Caco-2 (cell line): ENCODE results near the gene TMEM236. TPM values are rescaled to one million over a fixed set of nuclear protein-coding genes. Genes with fewer than 3 reads are reported as not detected.

ENCODE experiments used
- BruUV-seq: library from RNA; stranded (reverse); fragments of 400-500 nt; replicated peaks from 2 replicates; lab custom pipeline; 2021; lab: Mats Ljungman, UMichigan
- CTCF ChIA-PET: fragments of 300-600 bp; sonication (Branson Sonifier 250); formaldehyde crosslinking; loops from one replicate; lab custom pipeline; 2022; ENCODE audit warnings: antibody characterized with exemption; lab: Charles Lee
- POLR2A ChIA-PET: fragments of 300-600 bp; sonication (Branson Sonifier 250); formaldehyde crosslinking; loops from one replicate; lab custom pipeline; 2022; ENCODE audit warnings: antibody characterized with exemption; lab: Charles Lee
- DNase-seq, 2 experiments: peaks; one replicate each; pipeline versions ENCODE4 v3.0.0 to v3.0.0-alpha.2; 2020 to 2022
- H3K27me3 ChIP-seq: replicated peaks from 2 replicates; pipeline ENCODE4 v1.6.0; 2011; ENCODE audit warnings: low read length; ENCODE audit not compliant: control insufficient read depth, insufficient read depth
- H3K36me3 ChIP-seq: 2 replicates; pipeline ENCODE4 v1.5.1; 2011; ENCODE audit warnings: low read length; ENCODE audit not compliant: control insufficient read depth, insufficient read depth
- H3K4me1 ChIP-seq: fragments of 250-450 bp; sonication (Bioruptor Pico); 2 replicates; pipeline ENCODE4 v1.5.1; 2020; ENCODE audit warnings: mild to moderate bottlenecking
- H3K4me3 ChIP-seq: 2 replicates; pipeline ENCODE4 v1.5.1; 2011; ENCODE audit warnings: low read depth, mild to moderate bottlenecking, control low read depth, low read length
- H3K9me3 ChIP-seq: fragments of 250-450 bp; sonication (Bioruptor Pico); 2 replicates; pipeline ENCODE4 v1.5.1; 2020; ENCODE audit warnings: mild to moderate bottlenecking, moderate library complexity
- H3K27ac Mint-ChIP-seq: one replicate; pipeline ENCODE4 v1.8.0; 2022; ENCODE audit warnings: mixed read lengths; ENCODE audit not compliant: unreplicated experiment
- H3K27me3 Mint-ChIP-seq: one replicate; pipeline ENCODE4 v1.8.0; 2022; ENCODE audit warnings: mixed read lengths; ENCODE audit not compliant: insufficient read depth, unreplicated experiment
- H3K36me3 Mint-ChIP-seq: one replicate; pipeline ENCODE4 v1.8.0; 2022; ENCODE audit warnings: mild to moderate bottlenecking, mixed read lengths; ENCODE audit not compliant: insufficient read depth, unreplicated experiment
- H3K4me1 Mint-ChIP-seq: one replicate; pipeline ENCODE4 v1.8.0; 2022; ENCODE audit warnings: low read depth, mixed read lengths; ENCODE audit not compliant: unreplicated experiment
- H3K4me3 Mint-ChIP-seq: one replicate; pipeline ENCODE4 v1.8.0; 2022; ENCODE audit warnings: mild to moderate bottlenecking, moderate library complexity, mixed read lengths; ENCODE audit not compliant: unreplicated experiment
- H3K9me3 Mint-ChIP-seq: one replicate; pipeline ENCODE4 v1.8.0; 2022; ENCODE audit warnings: mixed read lengths; ENCODE audit not compliant: unreplicated experiment
- intact Hi-C: fragments of 100-400 bp; cut with micrococcal nuclease; formaldehyde crosslinking; loops from one replicate; pipeline ENCODE4 v1.10.0; 2022; ENCODE audit not compliant: unreplicated experiment
- total RNA-seq: library from RNA; stranded (reverse); gene quantifications from 2 replicates; pipeline ENCODE4 v1.2.3, GENCODE V29; 2022
- TF ChIP-seq, protein P1 (sequence below), 2 experiments: fragments of 200-600 bp in 1 of 2; IDR thresholded peaks; 1 replicate in 1 of 2; 2 replicates in 1 of 2; pipeline versions ENCODE4 v1.5.1 to v1.8.0; 2011 to 2022; ENCODE audit warnings: antibody characterized with exemption in 1 of 2, control low read depth in 1 of 2, inconsistent platforms in 1 of 2, low read depth in 1 of 2, low read length in 1 of 2, mild to moderate bottlenecking in 1 of 2, moderate library complexity in 1 of 2; ENCODE audit not compliant: insufficient read depth in 1 of 2, severe bottlenecking in 1 of 2, unreplicated experiment in 1 of 2

Gene TMEM236
- total RNA-seq, 1 experiment from 2014 or later: 0.64 TPM

DNA sequence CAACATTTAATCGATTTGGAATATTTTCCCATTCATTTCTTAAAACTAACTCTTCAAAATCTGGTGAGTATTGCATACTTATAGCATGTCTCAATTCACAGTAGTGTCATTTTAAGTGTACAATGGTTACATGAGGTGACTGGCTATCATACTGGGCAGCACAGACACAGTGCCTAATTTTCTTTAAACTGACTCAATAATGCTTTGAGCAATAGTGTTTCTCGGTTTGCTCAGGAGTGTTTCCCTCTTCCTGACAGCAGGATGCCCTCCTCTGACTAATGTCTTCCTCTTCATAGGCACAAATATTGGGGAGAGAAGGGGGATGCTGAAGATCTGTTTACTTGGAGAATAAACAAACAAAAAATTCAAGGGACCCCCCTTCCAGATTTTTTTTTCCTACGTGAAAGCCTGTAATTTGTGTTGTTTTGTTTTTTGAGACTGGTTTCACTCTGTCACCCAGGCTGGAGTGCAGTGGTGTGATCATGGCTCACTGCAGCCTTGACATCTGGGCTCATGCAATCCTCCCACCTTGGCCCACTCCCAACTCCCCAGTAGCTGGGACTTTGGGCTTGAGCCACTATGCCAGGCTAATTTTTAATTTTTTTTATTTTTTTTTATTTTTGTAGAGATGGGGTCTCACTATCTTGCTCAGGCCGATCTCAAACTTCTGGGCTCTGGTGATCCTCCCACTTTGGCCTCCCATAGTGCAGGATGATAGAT is 59.3 kb downstream of the TMEM236 start:
- Mint-ChIP-seq H3K9me3 (no peaks in the 10 kb centered on the region), H3K4me3 (no peak overlapping the region), H3K36me3 (no peaks in the 10 kb centered on the region), H3K4me1 (peaks cover 16% of the 10 kb centered on the region), H3K27ac (no peak overlapping the region), H3K27me3 (no peaks in the 10 kb centered on the region)
- CTCF ChIA-PET: no interaction called here
- no peaks in the 10 kb centered on the region for H3K4me1 ChIP-seq
- H3K9me3 ChIP-seq: no peaks in the 10 kb centered on the region
- TF ChIP-seq, protein P1, sequence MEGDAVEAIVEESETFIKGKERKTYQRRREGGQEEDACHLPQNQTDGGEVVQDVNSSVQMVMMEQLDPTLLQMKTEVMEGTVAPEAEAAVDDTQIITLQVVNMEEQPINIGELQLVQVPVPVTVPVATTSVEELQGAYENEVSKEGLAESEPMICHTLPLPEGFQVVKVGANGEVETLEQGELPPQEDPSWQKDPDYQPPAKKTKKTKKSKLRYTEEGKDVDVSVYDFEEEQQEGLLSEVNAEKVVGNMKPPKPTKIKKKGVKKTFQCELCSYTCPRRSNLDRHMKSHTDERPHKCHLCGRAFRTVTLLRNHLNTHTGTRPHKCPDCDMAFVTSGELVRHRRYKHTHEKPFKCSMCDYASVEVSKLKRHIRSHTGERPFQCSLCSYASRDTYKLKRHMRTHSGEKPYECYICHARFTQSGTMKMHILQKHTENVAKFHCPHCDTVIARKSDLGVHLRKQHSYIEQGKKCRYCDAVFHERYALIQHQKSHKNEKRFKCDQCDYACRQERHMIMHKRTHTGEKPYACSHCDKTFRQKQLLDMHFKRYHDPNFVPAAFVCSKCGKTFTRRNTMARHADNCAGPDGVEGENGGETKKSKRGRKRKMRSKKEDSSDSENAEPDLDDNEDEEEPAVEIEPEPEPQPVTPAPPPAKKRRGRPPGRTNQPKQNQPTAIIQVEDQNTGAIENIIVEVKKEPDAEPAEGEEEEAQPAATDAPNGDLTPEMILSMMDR (IDR thresholded peaks at IDR 0.05; ENCODE audit: insufficient read depth in 1 of 2, low read depth in 1 of 2, low read length in 1 of 2, severe bottlenecking in 1 of 2, unreplicated experiment in 1 of 2): no peak
- no peaks in the 10 kb centered on the region for H3K27me3 ChIP-seq
- intact Hi-C loops: no loop called here
- no peaks in the 10 kb centered on the region for H3K36me3 ChIP-seq
- no peak for DNase-seq
- BruUV-seq: no TSS peak
- H3K4me3 ChIP-seq: no peak overlapping the region
- POLR2A ChIA-PET: no interaction called here

DNA sequence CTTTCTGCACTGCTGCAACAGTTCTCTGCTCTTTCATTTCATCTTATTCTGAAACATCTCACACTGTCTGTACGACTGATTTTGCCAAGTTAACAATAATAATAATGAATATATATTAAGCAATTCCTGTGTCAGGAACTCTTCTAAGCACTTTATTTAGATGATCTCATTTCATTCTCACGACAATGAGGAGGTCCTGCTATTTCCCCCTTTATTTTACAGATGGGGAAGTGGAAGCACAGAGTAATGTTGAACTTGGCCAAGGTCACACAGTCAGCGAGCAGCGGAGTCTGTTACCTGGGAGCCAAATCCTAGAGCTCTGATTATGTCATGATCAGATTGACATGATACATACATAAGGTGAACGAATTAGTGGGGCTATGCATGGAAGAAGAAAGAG is 63.0 kb downstream of the TMEM236 start:
- H3K4me3 Mint-ChIP-seq: no peak overlapping the region
- H3K36me3 ChIP-seq: no peaks in the 10 kb centered on the region
- H3K4me1 Mint-ChIP-seq: peaks cover 12% of the 10 kb centered on the region
- DNase-seq: no peak
- ChIA-PET CTCF (no interaction called here), POLR2A (no interaction called here)
- H3K27me3 Mint-ChIP-seq: no peaks in the 10 kb centered on the region
- H3K36me3 Mint-ChIP-seq: no peaks in the 10 kb centered on the region
- no peaks in the 10 kb centered on the region for H3K4me1 ChIP-seq
- TF ChIP-seq, protein P1 (IDR thresholded peaks at IDR 0.05; ENCODE audit: insufficient read depth in 1 of 2, low read depth in 1 of 2, low read length in 1 of 2, severe bottlenecking in 1 of 2, unreplicated experiment in 1 of 2): no peak
- intact Hi-C loops: no loop called here
- H3K4me3 ChIP-seq: no peak overlapping the region
- H3K27ac Mint-ChIP-seq: no peak overlapping the region
- no peaks in the 10 kb centered on the region for H3K27me3 ChIP-seq
- no peaks in the 10 kb centered on the region for H3K9me3 ChIP-seq
- H3K9me3 Mint-ChIP-seq: no peaks in the 10 kb centered on the region
- BruUV-seq: no TSS peak

DNA sequence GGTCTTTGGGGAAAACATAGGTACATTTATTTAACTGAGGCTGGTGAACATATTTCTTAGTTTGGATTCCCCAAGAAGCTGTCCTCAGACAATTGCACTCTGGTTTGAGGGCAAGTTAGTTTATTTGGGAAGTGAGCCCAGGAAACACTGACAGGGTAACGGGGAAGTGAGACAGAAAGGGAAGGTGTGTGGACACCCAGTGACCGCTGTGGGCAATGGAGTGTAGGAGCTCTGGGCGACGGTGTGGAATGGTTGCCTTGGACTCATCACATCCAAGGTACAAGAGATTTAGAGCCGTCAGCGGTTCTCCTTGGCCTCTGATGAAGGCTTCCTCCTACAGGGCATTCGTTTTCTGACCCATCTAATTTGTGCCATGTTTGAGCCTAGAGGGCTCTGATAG is 64.2 kb downstream of the TMEM236 start:
- DNase-seq: no peak
- Histone ChIP-seq H3K4me3 (no peak overlapping the region), H3K27me3 (no peaks in the 10 kb centered on the region), H3K9me3 (no peaks in the 10 kb centered on the region), H3K4me1 (no peaks in the 10 kb centered on the region), H3K36me3 (no peaks in the 10 kb centered on the region)
- CTCF ChIA-PET: no interaction called here
- BruUV-seq: no TSS peak
- H3K27ac Mint-ChIP-seq: no peak overlapping the region
- H3K27me3 Mint-ChIP-seq: peaks cover under 1% of the 10 kb centered on the region
- H3K36me3 Mint-ChIP-seq: no peaks in the 10 kb centered on the region
- POLR2A ChIA-PET: no interaction called here
- peaks cover 6% of the 10 kb centered on the region for H3K4me1 Mint-ChIP-seq
- H3K4me3 Mint-ChIP-seq: no peak overlapping the region
- intact Hi-C loops: no loop called here
- H3K9me3 Mint-ChIP-seq: no peaks in the 10 kb centered on the region
- TF ChIP-seq, protein P1 (IDR thresholded peaks at IDR 0.05; ENCODE audit: insufficient read depth in 1 of 2, low read depth in 1 of 2, low read length in 1 of 2, severe bottlenecking in 1 of 2, unreplicated experiment in 1 of 2): no peak
